GM12892 (cell line): Measurements from ENCODE around the gene TPD52L2.

ENCODE experiments used
- POLR2A ChIP-seq: IDR thresholded peaks from 2 replicates; pipeline ENCODE4 v1.6.1; 2011; ENCODE audit warnings: low read depth, low read length, control low read depth
- POLR2AphosphoS5 ChIP-seq: IDR thresholded peaks from 2 replicates; pipeline ENCODE4 v1.6.1; 2011; ENCODE audit warnings: low read depth, low read length, control low read depth
- TAF1 ChIP-seq: IDR thresholded peaks from 2 replicates; pipeline ENCODE4 v1.6.1; 2011; ENCODE audit warnings: low read depth, mild to moderate bottlenecking, control low read depth, low read length, borderline replicate concordance

GRCh38 chr20:63895202-63895951 is 30.3 kb downstream of the TPD52L2 start:
- TF ChIP-seq POLR2A (no peak), TAF1 (no peak), POLR2AphosphoS5 (no peak)
